SW 1271 (cell line): ENCODE data around the gene EIF4A3.

ENCODE experiments used
- DNase-seq, 2 experiments: peaks; one replicate each; lab custom pipeline; 2025; lab: John Stamatoyannopoulos, UW

The EIF4A3 gene

GRCh38 chr17:80147035-80147822, at the start of gene EIF4A3:
Gene EIF4A3 (minus strand): TSS chr17:80147128. CDS start chr17:80146961, 167 bp downstream.
- peak; percentile 94 to 96 for DNase-seq

- no peak for DNase-seq
These were observed 49.7 kb upstream of the EIF4A3 start for GRCh38 chr17:80196652-80197051.

GRCh38 chr17:80195671-80196529, 49.0 kb upstream of the EIF4A3 start:
- DNase-seq = peak in 1 of 2 experiments; percentile 6

GRCh38 chr17:80195141-80195540, 48.2 kb upstream of the EIF4A3 start:
- no peak for DNase-seq

GRCh38 chr17:80191865-80192661, 45.1 kb upstream of the EIF4A3 start:
- DNase-seq = no peak

- DNase-seq = no peak
These were observed 44.3 kb upstream of the EIF4A3 start for GRCh38 chr17:80191192-80191591.

GRCh38 chr17:80190716-80191115, 43.8 kb upstream of the EIF4A3 start:
- DNase-seq = no peak

- no peak for DNase-seq
These were observed 42.7 kb upstream of the EIF4A3 start for GRCh38 chr17:80189611-80190010.

GRCh38 chr17:80187515-80187941, 40.6 kb upstream of the EIF4A3 start:
- DNase-seq = no peak

- no peak for DNase-seq
These were observed 40.2 kb upstream of the EIF4A3 start for GRCh38 chr17:80187090-80187489.

- no peak for DNase-seq
These were observed 39.0 kb upstream of the EIF4A3 start for GRCh38 chr17:80185968-80186367.

GRCh38 chr17:80184423-80184714, 37.4 kb upstream of the EIF4A3 start:
- no peak for DNase-seq

- no peak for DNase-seq
These were observed 36.9 kb upstream of the EIF4A3 start for GRCh38 chr17:80183581-80184422.

GRCh38 chr17:80182845-80183223, 35.9 kb upstream of the EIF4A3 start:
- no peak for DNase-seq

- DNase-seq = no peak
These were observed 35.4 kb upstream of the EIF4A3 start for GRCh38 chr17:80182118-80182844.

- DNase-seq = no peak
These were observed 34.5 kb upstream of the EIF4A3 start for GRCh38 chr17:80181431-80181830.

GRCh38 chr17:80180192-80180591, 33.3 kb upstream of the EIF4A3 start:
- no peak for DNase-seq

GRCh38 chr17:80177986-80178595, 31.2 kb upstream of the EIF4A3 start:
- no peak for DNase-seq

- no peak for DNase-seq
These were observed 29.8 kb upstream of the EIF4A3 start for GRCh38 chr17:80176757-80177156.

GRCh38 chr17:80173916-80174315, 27.0 kb upstream of the EIF4A3 start:
- DNase-seq = no peak
